SK-N-SH (cell line): Measurements from ENCODE around the gene POU6F2. TPM values are rescaled to one million over a fixed set of nuclear protein-coding genes. Genes with fewer than 3 reads are reported as not detected.

Experiments used
- CTCF ChIA-PET: fragments of 300-600, 350-600 bp; formaldehyde crosslinking; extraction: SDS; loops from one replicate; lab custom pipeline; 2021; lab: Yijun Ruan, JAX
- POLR2A ChIA-PET: fragments of 350-600 bp; sonication (Branson Sonifier 250); formaldehyde crosslinking; extraction: SDS; loops from one replicate; lab custom pipeline; 2020; ENCODE audit warnings: antibody characterized with exemption, inconsistent platforms; lab: Yijun Ruan, JAX
- DNase-seq: peaks from one replicate; pipeline ENCODE4 v3.0.0; 2012
- H2AFZ ChIP-seq: fragments of 200-600 bp; sonication (generic); 2 replicates; pipeline ENCODE4 v1.8.1; 2016; ENCODE audit warnings: antibody characterized with exemption, mild to moderate bottlenecking, low read depth
- H3F3A ChIP-seq: fragments of 200-600 bp; sonication (generic); replicated peaks from 2 replicates; pipeline ENCODE3; 2016; ENCODE audit warnings: antibody characterized with exemption, mild to moderate bottlenecking; ENCODE audit not compliant: insufficient read depth
- H3K27ac ChIP-seq, 2 experiments: fragments of 200-500 bp in 1 of 2; fragments of 200-600 bp in 1 of 2; sonication (Bioruptor generic) in 1 of 2; sonication (generic), shearing (Covaris generic) in 1 of 2; 2 replicates each; pipeline versions ENCODE4 v1.5.1 to v1.6.1; 2014 to 2016; ENCODE audit warnings: low read depth in 2 of 2, inconsistent platforms in 1 of 2, low read length in 1 of 2, mild to moderate bottlenecking in 1 of 2, mixed read lengths in 1 of 2
- H3K27me3 ChIP-seq: fragments of 200-600 bp; sonication (generic), shearing (Covaris generic); 2 replicates; pipeline ENCODE4 v1.6.1; 2016; ENCODE audit warnings: mixed run types; ENCODE audit not compliant: insufficient read depth
- H3K36me3 ChIP-seq, 2 experiments: fragments of 200-500 bp in 1 of 2; fragments of 200-600 bp in 1 of 2; sonication (Bioruptor generic) in 1 of 2; sonication (generic) in 1 of 2; replicated peaks in 1 of 2; 2 replicates each; pipeline versions ENCODE3 to v1.5.1; 2014 to 2016; ENCODE audit warnings: low read length in 1 of 2, mild to moderate bottlenecking in 1 of 2; ENCODE audit not compliant: insufficient read depth in 2 of 2, control insufficient read depth in 1 of 2
- H3K4me1 ChIP-seq, 2 experiments: fragments of 200-500 bp in 1 of 2; fragments of 200-600 bp in 1 of 2; sonication (Bioruptor generic) in 1 of 2; sonication (generic), shearing (Covaris generic) in 1 of 2; 2 replicates each; pipeline versions ENCODE4 v1.5.1 to v1.6.1; 2014 to 2016; ENCODE audit warnings: low read depth in 1 of 2, low read length in 1 of 2, mixed run types in 1 of 2; ENCODE audit not compliant: insufficient read depth in 2 of 2, control insufficient read depth in 1 of 2
- H3K4me2 ChIP-seq: fragments of 200-600 bp; sonication (generic), shearing (Covaris generic); 2 replicates; pipeline ENCODE4 v1.6.1; 2017; ENCODE audit warnings: mixed run types
- H3K4me3 ChIP-seq, 2 experiments: fragments of 200-500 bp in 1 of 2; fragments of 200-600 bp in 1 of 2; sonication (Bioruptor generic) in 1 of 2; sonication (generic), shearing (Covaris generic) in 1 of 2; 2 replicates each; pipeline versions ENCODE4 v1.5.1 to v1.8.1; 2014 to 2016; ENCODE audit warnings: low read depth in 2 of 2, inconsistent platforms in 1 of 2, low read length in 1 of 2, mild to moderate bottlenecking in 1 of 2, mixed read lengths in 1 of 2, moderate library complexity in 1 of 2
- H3K79me2 ChIP-seq: fragments of 200-600 bp; sonication (generic); 2 replicates; pipeline ENCODE4 v1.8.1; 2017; ENCODE audit warnings: mild to moderate bottlenecking; ENCODE audit not compliant: insufficient read depth
- H3K9ac ChIP-seq: fragments of 200-600 bp; sonication (generic); 2 replicates; pipeline ENCODE4 v1.6.1; 2017; ENCODE audit warnings: mixed run types
- H3K9me2 ChIP-seq: fragments of 200-600 bp; sonication (generic); 2 replicates; pipeline ENCODE4 v1.6.1; 2017; ENCODE audit warnings: mixed run types
- H3K9me3 ChIP-seq: fragments of 200-600 bp; sonication (generic); 2 replicates; pipeline ENCODE4 v1.6.1; 2017; ENCODE audit warnings: mixed run types, mild to moderate bottlenecking, moderate library complexity
- H4K20me1 ChIP-seq: fragments of 200-600 bp; sonication (generic); 2 replicates; pipeline ENCODE4 v1.6.1; 2017; ENCODE audit warnings: mild to moderate bottlenecking, mixed run types; ENCODE audit not compliant: insufficient read depth
- GABPA ChIP-seq: IDR thresholded peaks from 2 replicates; pipeline ENCODE4 v1.4.0; 2012; ENCODE audit warnings: low read depth, mild to moderate bottlenecking
- GATA2 ChIP-seq: sonication (generic); formaldehyde crosslinking; IDR thresholded peaks from 2 replicates; pipeline ENCODE4 v1.5.0; 2020; ENCODE audit warnings: mild to moderate bottlenecking, missing genetic modification reagents
- JUND ChIP-seq: IDR thresholded peaks from 2 replicates; pipeline ENCODE4 v1.4.0; 2012
- MXI1 ChIP-seq: IDR thresholded peaks from 2 replicates; pipeline ENCODE4 v1.6.1; 2012; ENCODE audit warnings: mild to moderate bottlenecking, low read depth, low read length, improper control_type of control experiment
- NRF1 ChIP-seq: IDR thresholded peaks from 2 replicates; pipeline ENCODE4 v1.6.1; 2012; ENCODE audit warnings: low read depth, mild to moderate bottlenecking, low read length
- RFX5 ChIP-seq: IDR thresholded peaks from 2 replicates; pipeline ENCODE4 v1.6.1; 2012; ENCODE audit warnings: mild to moderate bottlenecking, improper control_type of control experiment, low read length
- TAF1 ChIP-seq: IDR thresholded peaks from 2 replicates; pipeline ENCODE4 v1.6.1; 2012; ENCODE audit warnings: low read depth, mild to moderate bottlenecking, low read length, moderate library complexity, borderline replicate concordance
- TEAD4 ChIP-seq: IDR thresholded peaks from 2 replicates; pipeline ENCODE4 v1.4.0; 2012; ENCODE audit warnings: mild to moderate bottlenecking, borderline replicate concordance; ENCODE audit not compliant: insufficient read depth
- USF2 ChIP-seq: fragments of 150-350 bp; IDR thresholded peaks from 2 replicates; pipeline ENCODE4 v1.6.1; 2017; ENCODE audit warnings: antibody characterized with exemption, low read length, low read depth, borderline replicate concordance
- WGBS: methylation state at CpG from one replicate; pipeline ENCODE4 v1.1.6; 2017; ENCODE audit warnings: low lambda C conversion rate; 5-methylcytosine and 5-hydroxymethylcytosine counted together
- polyA plus RNA-seq, 3 experiments: library from polyadenylated mRNA; depleted of rRNA; stranded (reverse); fragments of >200 nt; gene quantifications; 2 replicates each; pipeline ENCODE4 v1.2.3, GENCODE V29; 2012
- TF ChIP-seq, protein P1 (sequence below): fragments of 200-600 bp; sonication (generic); IDR thresholded peaks from 2 replicates; pipeline ENCODE4 v1.6.1; 2017; ENCODE audit warnings: antibody characterized with exemption, mild to moderate bottlenecking, moderate library complexity
- TF ChIP-seq, protein P2 (sequence below): fragments of 150-350 bp; IDR thresholded peaks from 2 replicates; pipeline ENCODE4 v1.6.1; 2016; ENCODE audit warnings: mild to moderate bottlenecking, low read depth, low read length
- TF ChIP-seq, protein P3 (sequence below): IDR thresholded peaks from 2 replicates; pipeline ENCODE4 v1.4.0; 2012; ENCODE audit warnings: low read depth, borderline replicate concordance

POU6F2 gene
- polyA plus RNA-seq, 1 of the 3 experiments (the other 2 are of a cell fraction), result under 0.01 TPM

DNA sequence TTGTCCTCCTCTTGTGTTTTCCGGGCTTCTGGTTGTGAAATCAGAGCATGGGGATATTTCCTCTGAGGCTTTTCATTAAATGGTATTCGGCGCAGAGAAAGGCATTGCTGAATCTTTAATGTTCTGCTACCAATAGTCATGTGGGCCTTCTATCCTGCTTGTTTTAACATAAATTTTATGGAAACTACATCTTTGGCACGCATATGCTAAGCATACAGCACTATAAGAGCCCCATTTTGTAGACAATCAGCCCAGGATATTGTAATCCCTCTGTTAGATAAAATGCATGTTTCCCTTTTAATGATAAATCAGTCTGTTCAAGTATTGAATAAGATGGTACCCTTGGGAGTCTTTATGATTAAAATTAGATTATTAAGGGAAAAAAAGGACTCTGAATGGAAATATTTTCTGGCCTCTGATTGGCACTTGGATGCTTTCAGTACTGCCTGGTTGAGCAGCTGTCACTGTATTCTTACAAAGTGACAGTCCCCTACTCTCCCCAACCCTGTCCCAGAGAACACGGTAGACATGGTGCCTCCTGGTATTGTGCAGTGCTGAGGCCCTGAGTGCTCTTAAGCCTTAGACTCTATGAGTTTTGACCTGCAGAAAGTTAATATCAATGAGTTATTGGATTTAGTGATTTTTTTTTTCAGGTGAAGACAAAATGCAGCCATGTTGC is 256.3 kb downstream of the POU6F2 start:
- no peak overlapping the region for H3K9ac ChIP-seq
- CTCF ChIA-PET, result no interaction called here
- no peak overlapping the region for H3K27ac ChIP-seq
- WGBS, result 42% methylated on average over 5 of the region's 5 CpGs
- H3K9me3 ChIP-seq, result no peaks in the 10 kb centered on the region
- no peaks in the 10 kb centered on the region for H3K4me1 ChIP-seq
- H3K27me3 ChIP-seq, result peaks cover 19% of the 10 kb centered on the region; the same call in 1 of the 2 replicates
- H3K79me2 ChIP-seq, result no peaks in the 10 kb centered on the region
- no peaks in the 10 kb centered on the region for H3K36me3 ChIP-seq
- no peaks in the 10 kb centered on the region for H3F3A ChIP-seq
- no peaks in the 10 kb centered on the region for H3K9me2 ChIP-seq
- no peak overlapping the region for H3K4me2 ChIP-seq
- no peak overlapping the region for H2AFZ ChIP-seq
- H3K4me3 ChIP-seq, result no peak overlapping the region
- TF ChIP-seq, protein P1, sequence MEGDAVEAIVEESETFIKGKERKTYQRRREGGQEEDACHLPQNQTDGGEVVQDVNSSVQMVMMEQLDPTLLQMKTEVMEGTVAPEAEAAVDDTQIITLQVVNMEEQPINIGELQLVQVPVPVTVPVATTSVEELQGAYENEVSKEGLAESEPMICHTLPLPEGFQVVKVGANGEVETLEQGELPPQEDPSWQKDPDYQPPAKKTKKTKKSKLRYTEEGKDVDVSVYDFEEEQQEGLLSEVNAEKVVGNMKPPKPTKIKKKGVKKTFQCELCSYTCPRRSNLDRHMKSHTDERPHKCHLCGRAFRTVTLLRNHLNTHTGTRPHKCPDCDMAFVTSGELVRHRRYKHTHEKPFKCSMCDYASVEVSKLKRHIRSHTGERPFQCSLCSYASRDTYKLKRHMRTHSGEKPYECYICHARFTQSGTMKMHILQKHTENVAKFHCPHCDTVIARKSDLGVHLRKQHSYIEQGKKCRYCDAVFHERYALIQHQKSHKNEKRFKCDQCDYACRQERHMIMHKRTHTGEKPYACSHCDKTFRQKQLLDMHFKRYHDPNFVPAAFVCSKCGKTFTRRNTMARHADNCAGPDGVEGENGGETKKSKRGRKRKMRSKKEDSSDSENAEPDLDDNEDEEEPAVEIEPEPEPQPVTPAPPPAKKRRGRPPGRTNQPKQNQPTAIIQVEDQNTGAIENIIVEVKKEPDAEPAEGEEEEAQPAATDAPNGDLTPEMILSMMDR, result no peak
- TF ChIP-seq NRF1, result no peak
- TF ChIP-seq GATA2 (CRISPR knock-in tag), result no peak
- TF ChIP-seq, protein P2, sequence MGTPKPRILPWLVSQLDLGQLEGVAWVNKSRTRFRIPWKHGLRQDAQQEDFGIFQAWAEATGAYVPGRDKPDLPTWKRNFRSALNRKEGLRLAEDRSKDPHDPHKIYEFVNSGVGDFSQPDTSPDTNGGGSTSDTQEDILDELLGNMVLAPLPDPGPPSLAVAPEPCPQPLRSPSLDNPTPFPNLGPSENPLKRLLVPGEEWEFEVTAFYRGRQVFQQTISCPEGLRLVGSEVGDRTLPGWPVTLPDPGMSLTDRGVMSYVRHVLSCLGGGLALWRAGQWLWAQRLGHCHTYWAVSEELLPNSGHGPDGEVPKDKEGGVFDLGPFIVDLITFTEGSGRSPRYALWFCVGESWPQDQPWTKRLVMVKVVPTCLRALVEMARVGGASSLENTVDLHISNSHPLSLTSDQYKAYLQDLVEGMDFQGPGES, result no peak
- no peak for TF ChIP-seq TAF1
- TF ChIP-seq MXI1, result no peak
- TF ChIP-seq JUND, result no peak
- TF ChIP-seq GABPA, result no peak
- no peak for TF ChIP-seq RFX5
- TF ChIP-seq, protein P3, sequence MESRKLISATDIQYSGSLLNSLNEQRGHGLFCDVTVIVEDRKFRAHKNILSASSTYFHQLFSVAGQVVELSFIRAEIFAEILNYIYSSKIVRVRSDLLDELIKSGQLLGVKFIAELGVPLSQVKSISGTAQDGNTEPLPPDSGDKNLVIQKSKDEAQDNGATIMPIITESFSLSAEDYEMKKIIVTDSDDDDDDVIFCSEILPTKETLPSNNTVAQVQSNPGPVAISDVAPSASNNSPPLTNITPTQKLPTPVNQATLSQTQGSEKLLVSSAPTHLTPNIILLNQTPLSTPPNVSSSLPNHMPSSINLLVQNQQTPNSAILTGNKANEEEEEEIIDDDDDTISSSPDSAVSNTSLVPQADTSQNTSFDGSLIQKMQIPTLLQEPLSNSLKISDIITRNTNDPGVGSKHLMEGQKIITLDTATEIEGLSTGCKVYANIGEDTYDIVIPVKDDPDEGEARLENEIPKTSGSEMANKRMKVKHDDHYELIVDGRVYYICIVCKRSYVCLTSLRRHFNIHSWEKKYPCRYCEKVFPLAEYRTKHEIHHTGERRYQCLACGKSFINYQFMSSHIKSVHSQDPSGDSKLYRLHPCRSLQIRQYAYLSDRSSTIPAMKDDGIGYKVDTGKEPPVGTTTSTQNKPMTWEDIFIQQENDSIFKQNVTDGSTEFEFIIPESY, result no peak
- no peak for TF ChIP-seq TEAD4
- TF ChIP-seq USF2, result no peak
- TF ChIP-seq, all 33 proteins: peak for 0
- no peak for DNase-seq
- POLR2A ChIA-PET, result no interaction called here
- H4K20me1 ChIP-seq, result no peaks in the 10 kb centered on the region
